Measurements from ENCODE around the gene OR10A2.

The OR10A2 gene

DNA sequence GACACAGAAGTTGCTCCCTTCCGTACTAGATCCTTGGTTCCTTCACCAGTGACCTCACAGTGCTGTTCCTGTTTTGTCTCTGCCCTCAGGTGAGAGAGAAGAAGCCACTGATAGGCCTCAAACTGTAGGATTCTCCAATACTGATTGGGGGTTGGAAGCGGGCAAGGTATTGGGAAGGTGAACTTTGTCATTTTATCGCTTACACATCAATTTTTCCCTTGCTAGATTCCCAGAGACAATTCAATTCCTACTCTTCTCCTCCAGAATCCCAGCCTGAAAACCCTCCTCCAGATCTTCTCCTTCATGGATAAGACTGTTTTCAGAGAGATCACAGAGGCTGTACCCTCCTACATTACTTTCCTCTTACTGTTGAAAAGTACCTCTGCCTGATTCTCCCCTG is 48.5 kb downstream of the OR10A2 start:
- Histone ChIP-seq H3K4me1 (ENCODE audit: control insufficient read depth in 2 of 2, insufficient read depth in 2 of 2, low read length in 2 of 2) (no peaks in the 10 kb centered on the region), H3K9me3 (ENCODE audit: control insufficient read depth in 2 of 2, low read length in 2 of 2) (no peaks in the 10 kb centered on the region), H3K4me3 (ENCODE audit: low read length in 2 of 2) (no peak overlapping the region), H3K36me3 (ENCODE audit: control insufficient read depth in 2 of 2, insufficient read depth in 2 of 2, low read length in 2 of 2) (no peaks in the 10 kb centered on the region), H3K27me3 (ENCODE audit: control insufficient read depth in 2 of 2, insufficient read depth in 2 of 2, low read length in 2 of 2) (no peaks in the 10 kb centered on the region), H3K27ac (ENCODE audit: low read depth in 2 of 2, low read length in 2 of 2) (no peak overlapping the region), H3K9ac (ENCODE audit: low read depth in 1 of 2, low read length in 2 of 2) (no peak overlapping the region)

DNA sequence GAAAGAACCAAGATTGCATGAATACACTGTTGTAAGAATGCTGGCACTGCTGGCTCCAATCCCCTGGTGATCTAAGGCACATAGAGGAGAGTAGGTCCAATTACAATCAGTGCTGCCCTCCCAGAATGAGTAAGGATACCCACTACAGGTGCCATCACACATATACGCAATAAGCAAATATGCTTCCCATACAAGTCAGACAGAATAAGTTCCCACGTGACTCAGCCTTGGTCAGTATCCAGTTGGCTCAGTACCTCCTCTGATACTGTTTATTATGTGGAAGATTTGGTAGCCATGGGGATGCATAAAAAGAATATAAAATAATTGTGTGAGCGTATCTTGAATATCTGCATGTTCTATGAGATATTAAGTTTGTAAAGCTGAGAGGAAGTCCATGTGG is 49.1 kb downstream of the OR10A2 start:
- H3K4me3 ChIP-seq (ENCODE audit: low read length in 2 of 2): no peak overlapping the region
- H3K4me1 ChIP-seq (ENCODE audit: control insufficient read depth in 2 of 2, insufficient read depth in 2 of 2, low read length in 2 of 2): no peaks in the 10 kb centered on the region
- no peaks in the 10 kb centered on the region for H3K9me3 ChIP-seq (ENCODE audit: control insufficient read depth in 2 of 2, low read length in 2 of 2)
- no peak overlapping the region for H3K9ac ChIP-seq (ENCODE audit: low read depth in 1 of 2, low read length in 2 of 2)
- no peak overlapping the region for H3K27ac ChIP-seq (ENCODE audit: low read depth in 2 of 2, low read length in 2 of 2)
- no peaks in the 10 kb centered on the region for H3K27me3 ChIP-seq (ENCODE audit: control insufficient read depth in 2 of 2, insufficient read depth in 2 of 2, low read length in 2 of 2)
- no peaks in the 10 kb centered on the region for H3K36me3 ChIP-seq (ENCODE audit: control insufficient read depth in 2 of 2, insufficient read depth in 2 of 2, low read length in 2 of 2)

GRCh38 chr11:6919698-6920097 is 56.8 kb downstream of the OR10A2 start:
- Histone ChIP-seq H3K27me3 (ENCODE audit: control insufficient read depth in 2 of 2, insufficient read depth in 2 of 2, low read length in 2 of 2) (no peaks in the 10 kb centered on the region), H3K4me3 (ENCODE audit: low read length in 2 of 2) (no peak overlapping the region), H3K9ac (ENCODE audit: low read depth in 1 of 2, low read length in 2 of 2) (no peak overlapping the region), H3K4me1 (ENCODE audit: control insufficient read depth in 2 of 2, insufficient read depth in 2 of 2, low read length in 2 of 2) (no peaks in the 10 kb centered on the region), H3K36me3 (ENCODE audit: control insufficient read depth in 2 of 2, insufficient read depth in 2 of 2, low read length in 2 of 2) (no peaks in the 10 kb centered on the region), H3K9me3 (ENCODE audit: control insufficient read depth in 2 of 2, low read length in 2 of 2) (peaks cover 0 to 4% of the 10 kb centered on the region in 2 donors), H3K27ac (ENCODE audit: low read depth in 2 of 2, low read length in 2 of 2) (no peak overlapping the region)

GRCh38 chr11:6920702-6921101 is 57.8 kb downstream of the OR10A2 start, which contains the start of gene OR2D3:
OR2D3 (plus strand) TSS chr11:6921002; CDS start chr11:6921002, 0 bp downstream.
- Histone ChIP-seq H3K9me3 (ENCODE audit: control insufficient read depth in 2 of 2, low read length in 2 of 2) (peaks cover 0 to 4% of the 10 kb centered on the region in 2 donors), H3K9ac (ENCODE audit: low read depth in 1 of 2, low read length in 2 of 2) (no peak within 1 kb of the TSS), H3K36me3 (ENCODE audit: control insufficient read depth in 2 of 2, insufficient read depth in 2 of 2, low read length in 2 of 2) (no peaks in the 10 kb centered on the region), H3K27ac (ENCODE audit: low read depth in 2 of 2, low read length in 2 of 2) (no peak within 1 kb of the TSS), H3K27me3 (ENCODE audit: control insufficient read depth in 2 of 2, insufficient read depth in 2 of 2, low read length in 2 of 2) (no peaks in the 10 kb centered on the region), H3K4me1 (ENCODE audit: control insufficient read depth in 2 of 2, insufficient read depth in 2 of 2, low read length in 2 of 2) (no peaks in the 10 kb centered on the region), H3K4me3 (ENCODE audit: low read length in 2 of 2) (no peak within 1 kb of the TSS)

All from mucosa of rectum (tissue), 2 donors.